HepG2 (cell line): Measurements from ENCODE around the gene ZNF625. TPM values are rescaled to one million over a fixed set of nuclear protein-coding genes. Genes with fewer than 3 reads are reported as not detected.

Source experiments
- BRF2 ChIP-seq: sonication (generic); formaldehyde crosslinking; IDR thresholded peaks from 2 replicates; pipeline ENCODE4 v1.8.1; 2022; ENCODE audit warnings: mild to moderate bottlenecking, missing genetic modification reagents
- DRAP1 ChIP-seq: IDR thresholded peaks from 2 replicates; pipeline ENCODE4 v1.6.1; 2016; ENCODE audit warnings: missing genetic modification reagents, missing compliant biosample characterization
- FOXC1 ChIP-seq: sonication (generic); formaldehyde crosslinking; IDR thresholded peaks from 2 replicates; pipeline ENCODE4 v1.8.0; 2022; ENCODE audit warnings: mild to moderate bottlenecking, missing genetic modification reagents, borderline replicate concordance
- FOXO1 ChIP-seq: sonication (generic); formaldehyde crosslinking; IDR thresholded peaks from 2 replicates; pipeline ENCODE4 v1.4.0; 2020; ENCODE audit warnings: missing genetic modification reagents
- HHEX ChIP-seq: IDR thresholded peaks from 2 replicates; pipeline ENCODE4 v1.6.1; 2016; ENCODE audit warnings: control low read depth
- JUNB ChIP-seq: sonication (generic); formaldehyde crosslinking; IDR thresholded peaks from 2 replicates; pipeline ENCODE4 v1.8.0; 2022; ENCODE audit warnings: missing genetic modification reagents, mild to moderate bottlenecking, borderline replicate concordance
- KAT8 ChIP-seq: IDR thresholded peaks from 2 replicates; pipeline ENCODE4 v1.6.1; 2016; ENCODE audit warnings: missing genetic modification reagents, missing compliant biosample characterization
- MEIS2 ChIP-seq: sonication (generic); formaldehyde crosslinking; IDR thresholded peaks from 2 replicates; pipeline ENCODE4 v1.9.0; 2021; ENCODE audit warnings: mild to moderate bottlenecking, missing genetic modification reagents
- MIXL1 ChIP-seq: IDR thresholded peaks from 2 replicates; pipeline ENCODE4 v1.6.1; 2016
- MLLT10 ChIP-seq: sonication (generic); formaldehyde crosslinking; IDR thresholded peaks from 2 replicates; pipeline ENCODE4 v1.4.0; 2020; ENCODE audit warnings: missing genetic modification reagents
- MTF1 ChIP-seq: sonication (generic); formaldehyde crosslinking; IDR thresholded peaks from 2 replicates; pipeline ENCODE4 v1.5.0; 2020; ENCODE audit warnings: missing genetic modification reagents
- NCOA2 ChIP-seq: sonication (generic); formaldehyde crosslinking; IDR thresholded peaks from 2 replicates; pipeline ENCODE4 v1.8.0; 2022; ENCODE audit warnings: inconsistent platforms
- SNRNP70 ChIP-seq: fragments of 200-400 bp; formaldehyde crosslinking; IDR thresholded peaks from 2 replicates; pipeline ENCODE4 v1.6.1; 2017; ENCODE audit warnings: mild to moderate bottlenecking, low read depth, low read length, moderate library complexity
- SOX6 ChIP-seq, 2 experiments: fragments of 450-650 bp in 1 of 2; sonication (generic) in 1 of 2; formaldehyde crosslinking in 1 of 2; IDR thresholded peaks; 2 replicates each; pipeline versions ENCODE4 v1.4.0 to v1.6.1; 2017 to 2020; ENCODE audit warnings: antibody characterized with exemption in 1 of 2, mild to moderate bottlenecking in 1 of 2, missing genetic modification reagents in 1 of 2
- TFAP4 ChIP-seq: sonication (generic); IDR thresholded peaks from 2 replicates; pipeline ENCODE4 v1.6.1; 2016; ENCODE audit warnings: low read depth, borderline replicate concordance
- ZBTB4 ChIP-seq: sonication (generic); formaldehyde crosslinking; IDR thresholded peaks from 2 replicates; pipeline ENCODE4 v1.4.0; 2020; ENCODE audit warnings: missing genetic modification reagents, mild to moderate bottlenecking, borderline replicate concordance
- ZC3H4 ChIP-seq: sonication (generic); formaldehyde crosslinking; IDR thresholded peaks from 2 replicates; pipeline ENCODE4 v1.4.0; 2020; ENCODE audit warnings: missing genetic modification reagents, borderline replicate concordance
- ZNF333 ChIP-seq: sonication (generic); formaldehyde crosslinking; IDR thresholded peaks from 2 replicates; pipeline ENCODE4 v1.4.0; 2020; ENCODE audit warnings: mild to moderate bottlenecking, missing genetic modification reagents, borderline replicate concordance
- ZNF430 ChIP-seq: sonication (generic); formaldehyde crosslinking; IDR thresholded peaks from 2 replicates; pipeline ENCODE4 v1.9.0; 2021; ENCODE audit warnings: mild to moderate bottlenecking, missing genetic modification reagents
- ZNF484 ChIP-seq: sonication (generic); formaldehyde crosslinking; IDR thresholded peaks from 2 replicates; pipeline ENCODE4 v1.5.1; 2020; ENCODE audit warnings: mild to moderate bottlenecking, low read depth, missing genetic modification reagents, borderline replicate concordance
- ZNF510 ChIP-seq: sonication (generic); formaldehyde crosslinking; IDR thresholded peaks from 2 replicates; pipeline ENCODE4 v1.4.0; 2020; ENCODE audit warnings: low read depth, mild to moderate bottlenecking, missing genetic modification reagents
- polyA plus RNA-seq, 8 experiments: library from polyadenylated mRNA; depleted of rRNA in 3 of 8; stranded (reverse) in 7 of 8; unstranded in 1 of 8; fragments of >200 nt; fragmentation: Illumina TruSeq in 4 of 8; extraction: Trizol in 4 of 8; gene quantifications; 2 replicates each; pipeline versions ENCODE4 v1.2.1 to v1.2.3, GENCODE V29; 2011 to 2016; ENCODE audit warnings: low read depth in 4 of 8, missing spikeins in 1 of 8, mixed read lengths in 1 of 8; ENCODE audit not compliant: insufficient read depth in 1 of 8
- total RNA-seq, 5 experiments: library from RNA; depleted of rRNA; stranded (reverse); fragments of >200 nt; fragmentation: Illumina TruSeq; extraction: Trizol; gene quantifications; 2 replicates each; pipeline ENCODE4 v1.2.3, GENCODE V29; 2016; ENCODE audit warnings: low read depth in 1 of 5
- TF ChIP-seq, protein P1 (sequence below): sonication (generic); formaldehyde crosslinking; IDR thresholded peaks from 2 replicates; pipeline ENCODE4 v1.5.0; 2020; ENCODE audit warnings: mild to moderate bottlenecking, missing genetic modification reagents

The ZNF625 gene
- total and polyA plus RNA-seq, 2 of the 13 experiments (the other 11 are each of a cell fraction or from before 2014, with no cell fraction given) = 1.7 to 12.2 TPM

DNA sequence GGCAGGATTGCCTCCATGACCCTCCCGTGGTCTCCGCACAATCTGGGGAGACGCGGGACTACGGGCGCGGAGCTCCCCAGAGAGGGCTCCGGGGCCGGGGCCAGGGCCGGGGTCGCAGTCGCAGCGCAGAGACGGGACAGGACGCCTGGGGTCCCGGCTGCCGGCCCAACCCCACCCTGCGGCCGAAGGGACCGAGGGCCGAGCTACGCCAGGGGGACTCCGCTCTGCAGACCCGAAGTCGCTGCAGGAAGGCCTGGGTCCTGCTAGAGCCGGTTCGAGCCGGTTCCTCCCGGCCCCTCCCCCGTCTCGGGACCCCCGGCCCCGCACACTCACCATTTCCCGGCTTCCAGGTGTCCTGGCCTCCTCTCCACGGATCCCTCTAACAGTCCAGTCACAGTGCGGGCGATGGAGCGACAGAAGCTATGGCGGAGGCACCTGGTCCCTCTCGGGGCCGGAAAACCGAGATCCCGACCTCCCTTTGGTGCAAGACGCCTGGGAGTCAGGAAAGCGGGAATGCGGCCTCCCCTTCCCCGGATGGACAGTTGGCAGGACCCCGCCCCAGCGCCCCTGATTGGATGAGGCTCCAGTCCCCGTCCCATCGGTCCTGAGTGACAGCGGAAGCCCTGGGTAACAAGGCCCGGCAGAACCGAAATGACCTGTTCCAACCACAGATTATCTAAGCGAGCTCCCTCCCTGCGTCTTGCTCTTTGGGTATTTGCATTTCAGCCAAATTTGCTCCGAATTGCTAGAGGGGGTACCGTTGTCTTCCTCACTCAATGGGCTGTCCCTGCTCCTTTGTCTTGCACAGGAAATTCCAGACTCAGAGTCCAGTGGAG, at the start of gene ZNF625 (continued):
- TF ChIP-seq KAT8 (CRISPR knock-in tag) (peak; percentile 79; the same call in 1 of the 2 replicates), FOXC1 (CRISPR knock-in tag) (no peak), JUNB (CRISPR knock-in tag) (no peak), ZNF510 (CRISPR knock-in tag) (no peak), BRF2 (no peak), ZNF430 (CRISPR knock-in tag) (peak; percentile 71; the same call in 1 of the 2 replicates), MTF1 (CRISPR knock-in tag) (no peak), ZNF484 (CRISPR knock-in tag) (no peak), MEIS2 (CRISPR knock-in tag) (0 out of 2 replicates have a peak, but pooled peaks have one; percentile 44), DRAP1 (CRISPR knock-in tag) (peak; percentile 80), SOX6 (IDR thresholded peaks at IDR 0.05) (no peak), SOX6 (CRISPR knock-in tag; IDR thresholded peaks at IDR 0.05) (peak; percentile 35; the same call in 1 of the 2 replicates), SNRNP70 (no peak), ZBTB4 (CRISPR knock-in tag) (no peak; the same call in 1 of the 2 replicates), ZNF333 (CRISPR knock-in tag) (no peak), FOXO1 (no peak), MLLT10 (CRISPR knock-in tag) (no peak), ZC3H4 (CRISPR knock-in tag) (no peak), MIXL1 (no peak), HHEX (CRISPR knock-in tag) (no peak), TFAP4 (no peak), NCOA2 (CRISPR knock-in tag) (0 out of 2 replicates have a peak, but pooled peaks have one; percentile 18)
- TF ChIP-seq, protein P1, sequence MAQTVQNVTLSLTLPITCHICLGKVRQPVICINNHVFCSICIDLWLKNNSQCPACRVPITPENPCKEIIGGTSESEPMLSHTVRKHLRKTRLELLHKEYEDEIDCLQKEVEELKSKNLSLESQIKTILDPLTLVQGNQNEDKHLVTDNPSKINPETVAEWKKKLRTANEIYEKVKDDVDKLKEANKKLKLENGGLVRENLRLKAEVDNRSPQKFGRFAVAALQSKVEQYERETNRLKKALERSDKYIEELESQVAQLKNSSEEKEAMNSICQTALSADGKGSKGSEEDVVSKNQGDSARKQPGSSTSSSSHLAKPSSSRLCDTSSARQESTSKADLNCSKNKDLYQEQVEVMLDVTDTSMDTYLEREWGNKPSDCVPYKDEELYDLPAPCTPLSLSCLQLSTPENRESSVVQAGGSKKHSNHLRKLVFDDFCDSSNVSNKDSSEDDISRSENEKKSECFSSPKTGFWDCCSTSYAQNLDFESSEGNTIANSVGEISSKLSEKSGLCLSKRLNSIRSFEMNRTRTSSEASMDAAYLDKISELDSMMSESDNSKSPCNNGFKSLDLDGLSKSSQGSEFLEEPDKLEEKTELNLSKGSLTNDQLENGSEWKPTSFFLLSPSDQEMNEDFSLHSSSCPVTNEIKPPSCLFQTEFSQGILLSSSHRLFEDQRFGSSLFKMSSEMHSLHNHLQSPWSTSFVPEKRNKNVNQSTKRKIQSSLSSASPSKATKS (CRISPR knock-in tag) = no peak
